ENCODE measurements around the gene RAB20. TPM values are rescaled to one million over a fixed set of nuclear protein-coding genes. Genes with fewer than 3 reads are reported as not detected.

RAB20 gene
- total and polyA plus RNA-seq, 4 donors, result 9.8 to 36.9 (median 25.2) TPM

- Histone ChIP-seq H3K4me1 (ENCODE audit: control insufficient read depth in 4 of 4, insufficient read depth in 4 of 4, low read length in 3 of 4) (peaks cover 15 to 31% (median 22%) of the 10 kb centered on the region in 4 donors), H3K4me3 (ENCODE audit: low read depth in 1 of 3, low read length in 3 of 3) (no peak overlapping the region), H3K27me3 (ENCODE audit: control insufficient read depth in 4 of 4, insufficient read depth in 4 of 4, low read length in 3 of 4) (no peaks in the 10 kb centered on the region), H3K9me3 (ENCODE audit: control insufficient read depth in 4 of 4, low read length in 3 of 4) (peaks cover 0 to 3% (median 0%) of the 10 kb centered on the region in 4 donors), H3K36me3 (ENCODE audit: control insufficient read depth in 4 of 4, insufficient read depth in 3 of 4, low read depth in 1 of 4, low read length in 3 of 4) (no peaks in the 10 kb centered on the region), H3K27ac (ENCODE audit: low read depth in 1 of 2, low read length in 2 of 2) (no peak overlapping the region), H3K9ac (ENCODE audit: low read depth in 1 of 2, low read length in 2 of 2) (no peak overlapping the region)
- no peak for DNase-seq (ENCODE audit: low spot score)
- TF ChIP-seq RXRA (IDR thresholded peaks at IDR 0.05) (no peak), GABPA (IDR thresholded peaks at IDR 0.05 in 1 of 2, conservative IDR thresholded peaks at IDR 0.05 in 1 of 2) (no peak), HNF4G (IDR thresholded peaks at IDR 0.05) (no peak), YY1 (IDR thresholded peaks at IDR 0.05) (no peak), REST (IDR thresholded peaks at IDR 0.05) (no peak), FOXA2 (IDR thresholded peaks at IDR 0.05) (no peak), ZBTB33 (IDR thresholded peaks at IDR 0.05) (no peak), HNF4A (conservative IDR thresholded peaks at IDR 0.05) (no peak), NR2F2 (IDR thresholded peaks at IDR 0.05) (no peak), RAD21 (IDR thresholded peaks at IDR 0.05) (no peak), JUND (IDR thresholded peaks at IDR 0.05) (no peak), SP1 (IDR thresholded peaks at IDR 0.05) (no peak), ATF3 (IDR thresholded peaks at IDR 0.05) (no peak), MAX (IDR thresholded peaks at IDR 0.05) (no peak), TAF1 (conservative IDR thresholded peaks at IDR 0.05) (no peak)
- 89% methylated on average over 18 of the region's 18 CpGs for WGBS
Observed at GRCh38 chr13:110503979-110504499, 57.5 kb downstream of the RAB20 start.

- Histone ChIP-seq H3K4me3 (ENCODE audit: low read depth in 1 of 3, low read length in 3 of 3) (no peak overlapping the region), H3K27me3 (ENCODE audit: control insufficient read depth in 4 of 4, insufficient read depth in 4 of 4, low read length in 3 of 4) (no peaks in the 10 kb centered on the region), H3K4me1 (ENCODE audit: control insufficient read depth in 4 of 4, insufficient read depth in 4 of 4, low read length in 3 of 4) (peaks cover 14 to 31% (median 21%) of the 10 kb centered on the region in 4 donors), H3K9me3 (ENCODE audit: control insufficient read depth in 4 of 4, low read length in 3 of 4) (peaks cover 0 to 3% (median 0%) of the 10 kb centered on the region in 4 donors), H3K9ac (ENCODE audit: low read depth in 1 of 2, low read length in 2 of 2) (no peak overlapping the region), H3K27ac (ENCODE audit: low read depth in 1 of 2, low read length in 2 of 2) (no peak overlapping the region), H3K36me3 (ENCODE audit: control insufficient read depth in 4 of 4, insufficient read depth in 3 of 4, low read depth in 1 of 4, low read length in 3 of 4) (no peaks in the 10 kb centered on the region)
- DNase-seq (ENCODE audit: low spot score), result no peak
- WGBS, result 79% methylated on average over 20 of the region's 20 CpGs
- TF ChIP-seq RXRA (IDR thresholded peaks at IDR 0.05) (no peak), MAX (IDR thresholded peaks at IDR 0.05) (no peak), FOXA2 (IDR thresholded peaks at IDR 0.05) (no peak), EGR1 (IDR thresholded peaks at IDR 0.05; ENCODE audit: low read depth in 2 of 2) (no peak), REST (IDR thresholded peaks at IDR 0.05) (no peak), ATF3 (IDR thresholded peaks at IDR 0.05) (no peak), NR2F2 (IDR thresholded peaks at IDR 0.05) (no peak), ZBTB33 (IDR thresholded peaks at IDR 0.05) (no peak), YY1 (IDR thresholded peaks at IDR 0.05) (no peak), RAD21 (IDR thresholded peaks at IDR 0.05) (no peak)
Observed at GRCh38 chr13:110503037-110503901, 58.3 kb downstream of the RAB20 start.

Data from liver (tissue), 9 donors.